K562 (cell line): ENCODE results near the gene SLC25A29. TPM values are rescaled to one million over a fixed set of nuclear protein-coding genes. Genes with fewer than 3 reads are reported as not detected.
A peak's percentile ranks its signal among the peaks of the same experiment; 100 is the strongest.

Source experiments
- COPS2 ChIP-seq: fragments of 450-650 bp; conservative IDR thresholded peaks from 2 replicates; pipeline ENCODE4 v1.6.1; 2016; ENCODE audit warnings: mild to moderate bottlenecking, moderate library complexity
- CTBP1 ChIP-seq: fragments of 450-650 bp; IDR thresholded peaks from 2 replicates; pipeline ENCODE4 v1.6.1; 2016; ENCODE audit warnings: borderline replicate concordance
- ELF1 ChIP-seq: fragments of 200-800 bp; sonication (Bioruptor generic); IDR thresholded peaks from 2 replicates; pipeline ENCODE4 v1.6.1; 2016; ENCODE audit warnings: missing genetic modification characterization, missing compliant biosample characterization
- ELF4 ChIP-seq: fragments of 450-650 bp; formaldehyde crosslinking; IDR thresholded peaks from 2 replicates; pipeline ENCODE4 v1.4.0; 2022; ENCODE audit warnings: missing genetic modification characterization
- EP300 ChIP-seq: IDR thresholded peaks from 2 replicates; pipeline ENCODE4 v1.6.1; 2012; ENCODE audit warnings: low read length, improper control_type of control experiment
- FIP1L1 ChIP-seq: fragments of 200-400 bp; formaldehyde crosslinking; IDR thresholded peaks from 2 replicates; pipeline ENCODE4 v1.6.1; 2018; ENCODE audit warnings: mild to moderate bottlenecking, low read depth, low read length; ENCODE audit not compliant: poor library complexity, severe bottlenecking
- GATAD2B ChIP-seq: fragments of 450-650 bp; IDR thresholded peaks from 2 replicates; pipeline ENCODE4 v1.6.1; 2017; ENCODE audit warnings: mild to moderate bottlenecking, borderline replicate concordance
- ID3 ChIP-seq, 2 experiments: fragments of 250-450 bp in 1 of 2; fragments of 450-650 bp in 1 of 2; sonication (Bioruptor Pico) in 1 of 2; IDR thresholded peaks; 2 replicates each; pipeline versions ENCODE4 v1.6.1 to v1.8.0; 2016 to 2021; ENCODE audit warnings: mild to moderate bottlenecking in 2 of 2, moderate library complexity in 2 of 2, missing compliant biosample characterization in 1 of 2, missing genetic modification characterization in 1 of 2
- MAX ChIP-seq: sonication (generic); formaldehyde crosslinking; IDR thresholded peaks from 2 replicates; pipeline ENCODE4 v1.9.0; 2022; ENCODE audit warnings: mild to moderate bottlenecking, missing genetic modification reagents
- POLR2H ChIP-seq: IDR thresholded peaks from 2 replicates; pipeline ENCODE4 v1.6.1; 2016; ENCODE audit warnings: missing genetic modification characterization, low read depth, mild to moderate bottlenecking, control low read depth, missing compliant biosample characterization, moderate library complexity
- PTTG1 ChIP-seq: fragments of 450-650 bp; IDR thresholded peaks from 2 replicates; pipeline ENCODE4 v1.6.1; 2016; ENCODE audit warnings: low read depth, mild to moderate bottlenecking, missing genetic modification characterization, missing compliant biosample characterization
- SMARCA5 ChIP-seq: fragments of 450-650 bp; IDR thresholded peaks from 2 replicates; pipeline ENCODE4 v1.6.1; 2016
- YY1 ChIP-seq, 3 experiments: IDR thresholded peaks; 2 replicates each; pipeline ENCODE4 v1.6.1; 2011; ENCODE audit warnings: low read length in 2 of 3, mild to moderate bottlenecking in 2 of 3, moderate library complexity in 2 of 3, borderline replicate concordance in 1 of 3, control low read depth in 1 of 3, low read depth in 1 of 3; ENCODE audit not compliant: insufficient read depth in 3 of 3, insufficient replicate concordance in 2 of 3, control insufficient read depth in 1 of 3, insufficient read length in 1 of 3; ENCODE audit errors: extremely low read depth in 1 of 3
- ZFP36 ChIP-seq: fragments of 150-350 bp; IDR thresholded peaks from 2 replicates; pipeline ENCODE4 v1.6.1; 2018; ENCODE audit warnings: low read length, low read depth; ENCODE audit not compliant: partially characterized antibody
- ZNF512 ChIP-seq: IDR thresholded peaks from 2 replicates; pipeline ENCODE4 v1.6.1; 2016; ENCODE audit warnings: missing genetic modification characterization, missing compliant biosample characterization
- ZNF766 ChIP-seq: fragments of 200-800 bp; sonication (Bioruptor generic); conservative IDR thresholded peaks from 2 replicates; pipeline ENCODE4 v1.6.1; 2016; ENCODE audit warnings: missing genetic modification characterization, missing compliant biosample characterization
- polyA plus RNA-seq, 8 experiments: library from polyadenylated mRNA; depleted of rRNA in 4 of 8; stranded (reverse) in 5 of 8; unstranded in 3 of 8; fragments of >200 nt; fragmentation: Nextera tagmentation in 2 of 8; fragmentation: Illumina TruSeq in 1 of 8; extraction: Ambion mirVana in 2 of 8; extraction: Trizol in 1 of 8; gene quantifications; 2 replicates each; pipeline versions ENCODE4 v1.2.1 to v1.2.3, GENCODE V29; 2011 to 2014; ENCODE audit warnings: inconsistent platforms in 1 of 8, missing spikeins in 1 of 8
- total RNA-seq, 7 experiments: library from RNA; depleted of rRNA in 6 of 7; stranded (reverse); fragments of >200 nt in 6 of 7; fragmentation: Illumina TruSeq in 2 of 7; extraction: Trizol in 2 of 7; gene quantifications; 2 replicates each; pipeline versions ENCODE4 v1.2.1 to v1.2.3, GENCODE V29; 2011 to 2021; ENCODE audit warnings: low replicate concordance in 1 of 7
- TF ChIP-seq, protein P1 (sequence below): sonication (generic); IDR thresholded peaks from 2 replicates; pipeline ENCODE4 v1.6.1; 2016
- TF ChIP-seq, protein P2 (sequence below), 3 experiments: fragments of 200-800 bp in 1 of 3; fragments of 250-450 bp in 1 of 3; fragments of 450-650 bp in 1 of 3; sonication (Bioruptor Pico) in 1 of 3; sonication (Bioruptor generic) in 1 of 3; formaldehyde crosslinking in 1 of 3; IDR thresholded peaks; 2 replicates each; pipeline versions ENCODE4 v1.6.1 to v1.8.0; 2016 to 2022; ENCODE audit warnings: mild to moderate bottlenecking in 2 of 3, missing genetic modification characterization in 2 of 3, missing compliant biosample characterization in 1 of 3, moderate library complexity in 1 of 3

The SLC25A29 gene
- total and polyA plus RNA-seq, 9 of the 15 experiments (the other 6 are each of a cell fraction or from before 2014, with no cell fraction given): 0.07 to 17.5 (median 4.8) TPM

GRCh38 chr14:100285021-100285912 lies 21.0 kb downstream of the SLC25A29 start (continued):
- TF ChIP-seq ZFP36: no peak
- peak in 1 of 3 experiments; percentile 8 for TF ChIP-seq YY1 (IDR thresholded peaks at IDR 0.05; ENCODE audit: borderline replicate concordance in 1 of 3, control insufficient read depth in 1 of 3, extremely low read depth in 1 of 3, insufficient read depth in 3 of 3, insufficient read length in 1 of 3, insufficient replicate concordance in 2 of 3, low read depth in 1 of 3, low read length in 2 of 3)
- 0 out of 2 replicates have a peak, but pooled peaks have one; percentile 23 for TF ChIP-seq SMARCA5
- TF ChIP-seq, protein P1, sequence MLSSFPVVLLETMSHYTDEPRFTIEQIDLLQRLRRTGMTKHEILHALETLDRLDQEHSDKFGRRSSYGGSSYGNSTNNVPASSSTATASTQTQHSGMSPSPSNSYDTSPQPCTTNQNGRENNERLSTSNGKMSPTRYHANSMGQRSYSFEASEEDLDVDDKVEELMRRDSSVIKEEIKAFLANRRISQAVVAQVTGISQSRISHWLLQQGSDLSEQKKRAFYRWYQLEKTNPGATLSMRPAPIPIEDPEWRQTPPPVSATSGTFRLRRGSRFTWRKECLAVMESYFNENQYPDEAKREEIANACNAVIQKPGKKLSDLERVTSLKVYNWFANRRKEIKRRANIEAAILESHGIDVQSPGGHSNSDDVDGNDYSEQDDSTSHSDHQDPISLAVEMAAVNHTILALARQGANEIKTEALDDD: no peak
- no peak for TF ChIP-seq PTTG1 (tag)
- no peak for TF ChIP-seq POLR2H (tag)
- peak; percentile 52 for TF ChIP-seq MAX (CRISPR knock-in tag)
- peak; percentile 63 for TF ChIP-seq FIP1L1
- TF ChIP-seq, protein P2, sequence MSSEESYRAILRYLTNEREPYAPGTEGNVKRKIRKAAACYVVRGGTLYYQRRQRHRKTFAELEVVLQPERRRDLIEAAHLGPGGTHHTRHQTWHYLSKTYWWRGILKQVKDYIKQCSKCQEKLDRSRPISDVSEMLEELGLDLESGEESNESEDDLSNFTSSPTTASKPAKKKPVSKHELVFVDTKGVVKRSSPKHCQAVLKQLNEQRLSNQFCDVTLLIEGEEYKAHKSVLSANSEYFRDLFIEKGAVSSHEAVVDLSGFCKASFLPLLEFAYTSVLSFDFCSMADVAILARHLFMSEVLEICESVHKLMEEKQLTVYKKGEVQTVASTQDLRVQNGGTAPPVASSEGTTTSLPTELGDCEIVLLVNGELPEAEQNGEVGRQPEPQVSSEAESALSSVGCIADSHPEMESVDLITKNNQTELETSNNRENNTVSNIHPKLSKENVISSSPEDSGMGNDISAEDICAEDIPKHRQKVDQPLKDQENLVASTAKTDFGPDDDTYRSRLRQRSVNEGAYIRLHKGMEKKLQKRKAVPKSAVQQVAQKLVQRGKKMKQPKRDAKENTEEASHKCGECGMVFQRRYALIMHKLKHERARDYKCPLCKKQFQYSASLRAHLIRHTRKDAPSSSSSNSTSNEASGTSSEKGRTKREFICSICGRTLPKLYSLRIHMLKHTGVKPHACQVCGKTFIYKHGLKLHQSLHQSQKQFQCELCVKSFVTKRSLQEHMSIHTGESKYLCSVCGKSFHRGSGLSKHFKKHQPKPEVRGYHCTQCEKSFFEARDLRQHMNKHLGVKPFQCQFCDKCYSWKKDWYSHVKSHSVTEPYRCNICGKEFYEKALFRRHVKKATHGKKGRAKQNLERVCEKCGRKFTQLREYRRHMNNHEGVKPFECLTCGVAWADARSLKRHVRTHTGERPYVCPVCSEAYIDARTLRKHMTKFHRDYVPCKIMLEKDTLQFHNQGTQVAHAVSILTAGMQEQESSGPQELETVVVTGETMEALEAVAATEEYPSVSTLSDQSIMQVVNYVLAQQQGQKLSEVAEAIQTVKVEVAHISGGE (CRISPR knock-in tag; IDR thresholded peaks at IDR 0.05): no peak
- no peak for TF ChIP-seq ELF1 (tag)
- TF ChIP-seq ZNF766 (CRISPR knock-in tag): no peak
- TF ChIP-seq CTBP1: peak; percentile 55; the same call in 1 of the 2 replicates
- no peak for TF ChIP-seq ELF4 (CRISPR knock-in tag)
- no peak for TF ChIP-seq COPS2
- TF ChIP-seq EP300: no peak
- TF ChIP-seq ID3 (CRISPR knock-in tag; IDR thresholded peaks at IDR 0.05): no peak
- TF ChIP-seq ID3 (tag; IDR thresholded peaks at IDR 0.05): 0 out of 2 replicates have a peak, but pooled peaks have one; percentile 36
- TF ChIP-seq GATAD2B: 0 out of 2 replicates have a peak, but pooled peaks have one; percentile 59
- TF ChIP-seq ZNF512: no peak
